ENCODE measurements around the gene CTNNAL1.

DNA sequence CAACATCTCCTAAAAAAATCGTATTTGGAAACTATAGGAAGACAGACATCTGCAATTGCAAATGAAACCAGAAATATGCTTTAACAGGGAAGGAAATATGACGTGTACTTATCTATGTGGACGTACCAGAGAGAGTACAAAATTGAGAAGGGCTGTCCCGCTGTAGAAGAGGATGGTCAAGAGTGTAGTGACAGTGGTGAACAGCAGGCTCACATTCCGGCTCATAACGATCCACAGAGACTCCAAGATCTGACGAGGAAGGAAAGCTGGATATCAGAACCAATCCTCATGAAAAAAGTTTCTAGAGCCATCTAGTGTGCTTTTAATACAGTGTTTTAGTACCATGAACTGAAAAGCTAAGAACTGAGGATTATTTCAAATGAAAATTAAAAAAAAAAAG lies 37.1 kb upstream of the CTNNAL1 start:
- TF ChIP-seq CTCF (IDR thresholded peaks at IDR 0.05), result no peak
- TF ChIP-seq POLR2A (IDR thresholded peaks at IDR 0.05), result no peak
